Pancreas (tissue), 10 donors: ENCODE data around the gene PRKCA. TPM values are rescaled to one million over a fixed set of nuclear protein-coding genes. Genes with fewer than 3 reads are reported as not detected.

Experiments used
- ATAC-seq, 4 donors: fragments of 200-7000 bp; cut with Tn5 transposase; one replicate each; pipeline versions ENCODE4 v1.8.0 to v1.9.1; 2020; ENCODE audit warnings: mild to moderate bottlenecking in 4 of 4, moderate library complexity in 4 of 4
- DNase-seq, 6 donors: peaks; one replicate each; pipeline ENCODE4 v3.0.0-alpha.2; 2020
- FAIRE-seq: peaks from 2 replicates; lab custom pipeline; 2012; peaks lifted over from hg19 to GRCh38; lab: Jason Lieb, UNC
- H3K27ac ChIP-seq, 4 donors: fragments of 200-600 bp; sonication (generic); 1 replicate in 3 of 4; 2 replicates in 1 of 4; pipeline versions ENCODE4 v1.5.0 to v1.8.0; 2020
- H3K27me3 ChIP-seq, 4 donors: fragments of 200-600 bp; one replicate each; pipeline ENCODE4 v1.8.0; 2021
- H3K36me3 ChIP-seq, 3 donors: fragments of 200-600 bp; sonication (generic) in 1 of 3; one replicate each; pipeline versions ENCODE4 v1.5.0 to v1.8.0; 2020 to 2021
- H3K4me1 ChIP-seq, 3 donors: fragments of 200-600 bp; one replicate each; pipeline ENCODE4 v1.8.0; 2021
- H3K4me3 ChIP-seq, 4 donors: fragments of 200-600 bp; sonication (generic) in 2 of 4; one replicate each; pipeline versions ENCODE4 v1.5.0 to v1.8.0; 2020 to 2021
- H3K9me3 ChIP-seq, 4 donors: fragments of 200-600 bp; one replicate each; pipeline ENCODE4 v1.8.0; 2021
- WGBS, 2 donors: extraction: QIAGEN DNeasy Blood & Tissue Kit; methylation state at CpG; one replicate each; pipeline ENCODE4 v1.1.7; 2013; 5-methylcytosine and 5-hydroxymethylcytosine counted together
- intact Hi-C, 3 donors: fragments of 100-400 bp; cut with DNase I; formaldehyde crosslinking; loops; one replicate each; pipeline versions ENCODE4 v1.11.1 to v1.14.2; 2022
- polyA plus RNA-seq, 2 donors: library from polyadenylated mRNA; stranded (reverse); fragments of 200-250 nt; gene quantifications; one replicate each; pipeline ENCODE4 v1.2.3, GENCODE V29; 2013
- total RNA-seq, 6 donors: library from RNA; stranded (reverse); fragmentation: NEBNext Ultra II Directional in 4 of 6; extraction: Animal tissue kit (Norgen Biotek cat#: 25700) in 4 of 6; gene quantifications; one replicate each; pipeline versions ENCODE4 v1.2.1 to v1.2.4, GENCODE V29; 2021 to 2023
- TF ChIP-seq, protein P1 (sequence below), 4 donors: fragments of 200-600 bp; sonication (generic) in 3 of 4; IDR thresholded peaks; one replicate each; pipeline versions ENCODE4 v1.5.0 to v1.8.0; 2021; ENCODE audit warnings: antibody characterized with exemption in 4 of 4
- donor health status: healthy with polysubstance abuse.
- donor health status: DM: no; HTN: no; CAD: no; lungs with moderate emphysema.
- donor health status: DM: no; HTN: no; CAD: no.
- donor health status: control.
- donor health status: control.
- donor health status: Bipolar disorder and iron deficiency.
- donor health status: DM: yes; HTN: yes; CAD: no.
- donor health status: DM: no; HTN: no; CAD: no.
- donor health status: DM: no; HTN: no; CAD: no.
- donor health status: DM: yes; HTN: yes; CAD: no.

PRKCA gene
- total and polyA plus RNA-seq, 8 donors, result 3.5 to 22.3 (median 10.2) TPM

DNA sequence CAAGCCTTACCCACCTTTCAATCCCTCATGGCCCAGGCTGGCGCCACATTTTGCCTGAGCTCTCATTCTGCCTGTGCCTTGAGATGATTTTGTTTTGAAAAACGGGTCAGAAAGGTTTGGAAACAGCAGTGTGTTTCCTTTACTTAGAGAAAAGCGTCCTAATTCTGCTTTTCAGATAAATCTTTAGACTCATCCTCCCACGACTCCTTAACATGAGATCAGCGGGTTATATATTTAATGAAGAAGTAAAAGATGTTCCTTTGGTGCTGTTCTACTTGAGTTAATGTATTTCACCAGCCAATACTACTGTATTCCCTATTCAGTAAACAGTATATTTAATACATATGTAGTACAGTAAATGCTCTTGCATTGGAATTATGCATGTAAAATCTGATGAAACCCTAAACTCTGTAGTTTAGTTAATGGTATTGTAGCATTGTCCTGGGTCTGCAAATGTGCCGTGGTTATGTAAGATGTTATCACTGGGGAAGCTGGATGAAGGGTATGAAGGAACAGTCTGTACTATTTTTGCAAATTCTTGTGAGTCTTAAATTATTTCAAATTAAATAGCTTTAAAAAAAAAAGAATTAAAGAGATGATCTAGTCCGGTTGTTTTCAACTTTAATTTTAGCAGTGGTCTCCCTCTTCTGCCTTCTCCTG is 333.1 kb downstream of the PRKCA start:
- no peak for ATAC-seq
- Histone ChIP-seq H3K36me3 (no peaks in the 10 kb centered on the region), H3K9me3 (no peaks in the 10 kb centered on the region), H3K27ac (no peak overlapping the region), H3K4me3 (no peak overlapping the region), H3K27me3 (no peaks in the 10 kb centered on the region), H3K4me1 (no peaks in the 10 kb centered on the region)
- 88 to 92% methylated on average over 7 of the region's 7 CpGs for WGBS, 2 donors
- TF ChIP-seq, protein P1, sequence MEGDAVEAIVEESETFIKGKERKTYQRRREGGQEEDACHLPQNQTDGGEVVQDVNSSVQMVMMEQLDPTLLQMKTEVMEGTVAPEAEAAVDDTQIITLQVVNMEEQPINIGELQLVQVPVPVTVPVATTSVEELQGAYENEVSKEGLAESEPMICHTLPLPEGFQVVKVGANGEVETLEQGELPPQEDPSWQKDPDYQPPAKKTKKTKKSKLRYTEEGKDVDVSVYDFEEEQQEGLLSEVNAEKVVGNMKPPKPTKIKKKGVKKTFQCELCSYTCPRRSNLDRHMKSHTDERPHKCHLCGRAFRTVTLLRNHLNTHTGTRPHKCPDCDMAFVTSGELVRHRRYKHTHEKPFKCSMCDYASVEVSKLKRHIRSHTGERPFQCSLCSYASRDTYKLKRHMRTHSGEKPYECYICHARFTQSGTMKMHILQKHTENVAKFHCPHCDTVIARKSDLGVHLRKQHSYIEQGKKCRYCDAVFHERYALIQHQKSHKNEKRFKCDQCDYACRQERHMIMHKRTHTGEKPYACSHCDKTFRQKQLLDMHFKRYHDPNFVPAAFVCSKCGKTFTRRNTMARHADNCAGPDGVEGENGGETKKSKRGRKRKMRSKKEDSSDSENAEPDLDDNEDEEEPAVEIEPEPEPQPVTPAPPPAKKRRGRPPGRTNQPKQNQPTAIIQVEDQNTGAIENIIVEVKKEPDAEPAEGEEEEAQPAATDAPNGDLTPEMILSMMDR (IDR thresholded peaks at IDR 0.05), result no peak
- intact Hi-C loops, result no loop called here
- no peak for DNase-seq
- FAIRE-seq, result no peak

DNA sequence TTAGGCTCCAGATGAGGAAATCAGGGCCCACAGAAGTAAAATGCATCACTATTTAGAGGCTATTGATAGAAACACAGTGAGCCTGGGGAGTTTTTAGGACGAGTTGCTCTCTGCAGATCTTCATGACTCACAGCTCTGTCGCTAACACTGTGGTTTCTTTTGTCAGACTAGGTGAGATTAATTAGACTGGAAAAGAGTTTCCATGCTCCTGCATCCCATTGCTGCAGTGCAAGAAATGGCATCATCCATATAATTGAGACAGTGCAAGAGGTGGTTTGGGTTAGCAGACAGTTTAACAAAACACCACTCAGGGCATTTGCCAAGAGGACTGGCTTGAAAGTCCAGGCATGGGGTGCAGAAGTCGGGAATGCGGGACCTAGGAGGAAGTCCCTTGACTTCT is 333.7 kb downstream of the PRKCA start:
- Histone ChIP-seq H3K9me3 (no peaks in the 10 kb centered on the region), H3K36me3 (peaks cover 0 to under 1% (median 0%) of the 10 kb centered on the region in 3 donors), H3K4me3 (no peak overlapping the region), H3K4me1 (no peaks in the 10 kb centered on the region), H3K27me3 (no peaks in the 10 kb centered on the region), H3K27ac (no peak overlapping the region)
- DNase-seq, result no peak
- TF ChIP-seq, protein P1 (IDR thresholded peaks at IDR 0.05), result no peak
- WGBS, 2 donors, result 84 to 88% methylated on average over 4 of the region's 4 CpGs
- intact Hi-C loops, result no loop called here
- no peak for FAIRE-seq
- no peak for ATAC-seq

DNA sequence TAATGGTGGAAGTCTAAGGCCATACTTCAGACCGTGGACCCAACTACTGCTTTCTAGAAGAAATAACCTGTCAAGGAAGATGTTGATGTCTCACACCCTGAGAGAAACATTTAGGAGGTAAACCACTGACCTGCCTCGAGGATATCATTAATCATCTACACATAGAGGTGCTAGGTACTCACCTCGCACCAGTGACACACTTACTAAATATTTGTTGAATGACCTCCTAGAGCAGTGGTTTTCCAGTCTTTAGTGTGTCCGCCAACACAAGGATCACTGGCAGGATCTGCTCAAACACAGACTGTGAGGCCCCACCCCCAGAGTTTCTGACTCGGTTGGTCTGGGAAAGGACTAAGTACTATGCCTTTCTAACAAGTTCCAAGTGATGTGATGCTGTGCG is 335.1 kb downstream of the PRKCA start:
- FAIRE-seq, result no peak
- ATAC-seq, result no peak
- TF ChIP-seq, protein P1 (IDR thresholded peaks at IDR 0.05), result no peak

DNA sequence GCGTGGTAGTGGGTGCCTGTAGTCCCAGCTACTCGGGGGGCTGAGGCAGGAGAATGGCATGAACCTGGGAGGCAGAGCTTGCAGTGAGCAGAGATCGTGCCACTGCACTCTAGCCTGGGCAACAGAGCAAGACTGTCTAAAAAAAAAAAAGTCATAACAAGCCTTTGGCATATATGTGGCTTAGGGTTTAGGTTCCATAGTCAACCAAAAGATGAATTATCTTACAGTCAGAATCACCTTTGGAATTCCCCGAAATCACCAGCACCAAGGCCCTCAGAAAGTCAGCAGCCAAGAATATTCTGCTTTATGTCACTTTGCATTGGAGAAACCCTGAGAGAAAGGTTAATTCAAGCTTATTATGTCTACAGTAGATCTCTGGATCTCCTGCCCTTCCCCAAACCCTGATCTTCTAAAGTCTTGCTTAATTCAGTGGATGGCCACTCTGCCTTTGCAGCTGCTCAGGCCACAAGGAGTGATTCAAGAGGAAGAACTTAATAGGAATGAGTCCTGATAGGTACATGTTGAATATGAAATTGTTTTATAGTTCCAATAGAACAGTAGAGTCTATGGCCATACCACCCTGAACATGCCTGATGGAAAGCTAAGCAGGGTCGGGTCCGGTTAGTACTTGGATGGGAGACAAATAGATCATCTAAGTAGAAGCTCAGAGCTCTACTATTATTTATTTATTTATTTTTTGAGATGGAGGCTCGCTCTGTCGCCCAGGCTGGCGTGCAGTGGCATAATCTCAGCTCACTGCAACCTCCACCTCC is 336.5 kb downstream of the PRKCA start:
- no peaks in the 10 kb centered on the region for H3K9me3 ChIP-seq
- 95 to 96% methylated on average over 9 of the region's 9 CpGs for WGBS, 2 donors
- DNase-seq (no peak), ATAC-seq (no peak), FAIRE-seq (no peak)
- H3K27me3 ChIP-seq, result no peaks in the 10 kb centered on the region
- H3K4me1 ChIP-seq, result no peaks in the 10 kb centered on the region
- TF ChIP-seq, protein P1 (IDR thresholded peaks at IDR 0.05), result no peak
- H3K36me3 ChIP-seq, result peaks cover 0 to 3% (median 0%) of the 10 kb centered on the region in 3 donors
- H3K27ac ChIP-seq, result no peak overlapping the region
- intact Hi-C loops, result no loop called here
- no peak overlapping the region for H3K4me3 ChIP-seq

More for the DNA sequence above, 335.1 kb downstream of the PRKCA start:
- H3K4me1 ChIP-seq, result no peaks in the 10 kb centered on the region
- no peak for DNase-seq
- H3K4me3 ChIP-seq, result no peak overlapping the region
- no peak overlapping the region for H3K27ac ChIP-seq
- intact Hi-C loops, result no loop called here
- peaks cover 0 to 3% (median 0%) of the 10 kb centered on the region in 3 donors for H3K36me3 ChIP-seq
- no peaks in the 10 kb centered on the region for H3K27me3 ChIP-seq
- no peaks in the 10 kb centered on the region for H3K9me3 ChIP-seq
- WGBS, 2 donors, result 89 to 94% methylated on average over 6 of the region's 6 CpGs
